GM23338 (cell line): ENCODE measurements around the gene RNF8. TPM values are rescaled to one million over a fixed set of nuclear protein-coding genes. Genes with fewer than 3 reads are reported as not detected.

Experiments
- ATAC-seq: fragments of 200-7000 bp; cut with Tn5 transposase; 3 replicates; pipeline ENCODE4 v1.9.1; 2020
- DNase-seq: peaks from one replicate; pipeline ENCODE4 v3.0.0-alpha.2; 2015; ENCODE audit warnings: low spot score
- H2AFZ ChIP-seq: fragments of 200-600 bp; sonication (generic); 2 replicates; pipeline ENCODE4 v1.8.0; 2016; ENCODE audit warnings: antibody characterized with exemption, mild to moderate bottlenecking, moderate library complexity
- H3F3A ChIP-seq: fragments of 200-600 bp; sonication (generic); replicated peaks from 2 replicates; pipeline ENCODE4 v1.8.0; 2017; ENCODE audit warnings: antibody characterized with exemption, mixed run types, low read depth
- H3K27ac ChIP-seq: fragments of 200-600 bp; sonication (generic); 2 replicates; pipeline ENCODE4 v1.6.1; 2016; ENCODE audit warnings: low read depth
- H3K27me3 ChIP-seq: fragments of 200-600 bp; sonication (generic); 2 replicates; pipeline ENCODE4 v1.8.0; 2016; ENCODE audit warnings: mild to moderate bottlenecking, mixed run types, moderate library complexity; ENCODE audit not compliant: insufficient read depth
- H3K36me3 ChIP-seq: fragments of 200-600 bp; sonication (generic); 2 replicates; pipeline ENCODE4 v1.8.0; 2016; ENCODE audit warnings: mild to moderate bottlenecking; ENCODE audit not compliant: insufficient read depth
- H3K4me1 ChIP-seq: fragments of 200-600 bp; sonication (generic); 2 replicates; pipeline ENCODE4 v1.8.0; 2016; ENCODE audit warnings: mild to moderate bottlenecking, moderate library complexity; ENCODE audit not compliant: insufficient read depth
- H3K4me2 ChIP-seq: fragments of 200-600 bp; sonication (generic); 2 replicates; pipeline ENCODE4 v1.7.1; 2017; ENCODE audit warnings: mixed run types
- H3K4me3 ChIP-seq: fragments of 200-600 bp; sonication (generic); 2 replicates; pipeline ENCODE4 v1.6.1; 2016; ENCODE audit warnings: mixed run types
- H3K79me2 ChIP-seq: fragments of 200-600 bp; sonication (generic); replicated peaks from 2 replicates; pipeline ENCODE4 v1.8.0; 2017; ENCODE audit warnings: mild to moderate bottlenecking; ENCODE audit not compliant: insufficient read depth
- H3K9me2 ChIP-seq: fragments of 200-600 bp; sonication (generic); 2 replicates; pipeline ENCODE4 v1.8.0; 2017; ENCODE audit not compliant: insufficient read depth
- H4K20me1 ChIP-seq: fragments of 200-600 bp; sonication (generic); replicated peaks from 2 replicates; pipeline ENCODE4 v1.8.0; 2017; ENCODE audit warnings: mild to moderate bottlenecking; ENCODE audit not compliant: insufficient read depth
- H3K27ac Mint-ChIP-seq: 2 replicates; pipeline ENCODE4 v1.8.0; 2020; ENCODE audit warnings: inconsistent platforms, mild to moderate bottlenecking, moderate library complexity, mixed read lengths
- H3K27me3 Mint-ChIP-seq: 3 replicates; pipeline ENCODE4 v1.8.0; 2022; ENCODE audit warnings: low read depth, mild to moderate bottlenecking, moderate library complexity, mixed read lengths, inconsistent platforms; ENCODE audit not compliant: insufficient read depth, poor library complexity
- H3K36me3 Mint-ChIP-seq: 3 replicates; pipeline ENCODE4 v1.8.0; 2021; ENCODE audit warnings: low read depth, mild to moderate bottlenecking, inconsistent platforms, moderate library complexity, mixed read lengths
- H3K4me1 Mint-ChIP-seq: 3 replicates; pipeline ENCODE4 v1.8.0; 2020; ENCODE audit warnings: mild to moderate bottlenecking, inconsistent platforms, mixed read lengths
- H3K4me3 Mint-ChIP-seq: 3 replicates; pipeline ENCODE4 v1.8.0; 2021; ENCODE audit warnings: moderate library complexity, mild to moderate bottlenecking, inconsistent platforms, mixed read lengths
- H3K9me3 Mint-ChIP-seq: 3 replicates; pipeline ENCODE4 v1.8.0; 2020; ENCODE audit warnings: moderate library complexity, mild to moderate bottlenecking, inconsistent platforms, mixed read lengths
- EZH2 ChIP-seq: fragments of 200-600 bp; sonication (generic); IDR thresholded peaks from one replicate; pipeline ENCODE4 v1.8.0; 2017; ENCODE audit warnings: antibody characterized with exemption, mild to moderate bottlenecking, low read depth; ENCODE audit not compliant: unreplicated experiment
- NANOG ChIP-seq: IDR thresholded peaks from 2 replicates; pipeline ENCODE4 v1.6.1; 2016; ENCODE audit warnings: antibody characterized with exemption, borderline replicate concordance
- POLR2AphosphoS5 ChIP-seq: IDR thresholded peaks from 2 replicates; pipeline ENCODE4 v1.6.1; 2016; ENCODE audit warnings: antibody characterized with exemption, low read depth
- STAT1 ChIP-seq: IDR thresholded peaks from one replicate; pipeline ENCODE4 v1.6.1; 2016; ENCODE audit warnings: antibody characterized with exemption; ENCODE audit not compliant: unreplicated experiment
- ZNF114 ChIP-seq: fragments of 250-450 bp; sonication (Bioruptor Pico); IDR thresholded peaks from 2 replicates; pipeline ENCODE4 v1.5.0; 2020; ENCODE audit warnings: mild to moderate bottlenecking, moderate library complexity
- ZNF331 ChIP-seq: fragments of 250-450 bp; sonication (Bioruptor Pico); IDR thresholded peaks from 2 replicates; pipeline ENCODE4 v1.5.0; 2020; ENCODE audit warnings: low read depth, mild to moderate bottlenecking, moderate library complexity
- polyA plus RNA-seq: library from polyadenylated mRNA; unstranded; fragments of >200 nt; fragmentation: Nextera tagmentation; extraction: Ambion mirVana; gene quantifications from 2 replicates; pipeline ENCODE4 v1.2.1, GENCODE V29; 2016
- total RNA-seq: library from RNA; depleted of rRNA; stranded (reverse); fragments of >200 nt; shearing (Covaris generic); gene quantifications from 2 replicates; pipeline ENCODE4 v1.2.3, GENCODE V29; 2014
- TF ChIP-seq, protein P1 (sequence below): fragments of 250-450 bp; sonication (Bioruptor Pico); IDR thresholded peaks from 2 replicates; pipeline ENCODE4 v1.5.0; 2020; ENCODE audit warnings: mild to moderate bottlenecking, moderate library complexity

Gene RNF8
- total and polyA plus RNA-seq, 2 experiments from 2014 or later = 41.6 to 55.2 TPM

DNA sequence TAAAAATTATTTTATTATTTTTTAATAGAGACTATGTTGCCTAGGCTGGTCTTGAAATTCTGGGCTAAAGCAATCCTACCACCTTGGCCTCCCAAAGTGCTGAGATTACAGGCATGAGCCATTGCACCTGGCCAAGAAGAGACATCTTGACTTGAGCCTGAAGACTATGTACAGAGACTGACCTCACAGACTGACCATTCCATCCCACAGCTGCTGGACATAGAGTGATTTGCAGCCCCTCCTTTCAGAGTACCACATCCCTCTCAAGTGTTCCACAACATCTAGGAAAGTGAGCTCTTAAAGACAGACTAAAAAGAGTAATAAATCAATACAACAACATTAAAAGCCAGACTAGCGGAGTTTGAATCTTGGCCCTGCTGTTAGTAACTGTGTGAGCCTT lies 39.0 kb downstream of the RNF8 start (continued):
- TF ChIP-seq, protein P1, sequence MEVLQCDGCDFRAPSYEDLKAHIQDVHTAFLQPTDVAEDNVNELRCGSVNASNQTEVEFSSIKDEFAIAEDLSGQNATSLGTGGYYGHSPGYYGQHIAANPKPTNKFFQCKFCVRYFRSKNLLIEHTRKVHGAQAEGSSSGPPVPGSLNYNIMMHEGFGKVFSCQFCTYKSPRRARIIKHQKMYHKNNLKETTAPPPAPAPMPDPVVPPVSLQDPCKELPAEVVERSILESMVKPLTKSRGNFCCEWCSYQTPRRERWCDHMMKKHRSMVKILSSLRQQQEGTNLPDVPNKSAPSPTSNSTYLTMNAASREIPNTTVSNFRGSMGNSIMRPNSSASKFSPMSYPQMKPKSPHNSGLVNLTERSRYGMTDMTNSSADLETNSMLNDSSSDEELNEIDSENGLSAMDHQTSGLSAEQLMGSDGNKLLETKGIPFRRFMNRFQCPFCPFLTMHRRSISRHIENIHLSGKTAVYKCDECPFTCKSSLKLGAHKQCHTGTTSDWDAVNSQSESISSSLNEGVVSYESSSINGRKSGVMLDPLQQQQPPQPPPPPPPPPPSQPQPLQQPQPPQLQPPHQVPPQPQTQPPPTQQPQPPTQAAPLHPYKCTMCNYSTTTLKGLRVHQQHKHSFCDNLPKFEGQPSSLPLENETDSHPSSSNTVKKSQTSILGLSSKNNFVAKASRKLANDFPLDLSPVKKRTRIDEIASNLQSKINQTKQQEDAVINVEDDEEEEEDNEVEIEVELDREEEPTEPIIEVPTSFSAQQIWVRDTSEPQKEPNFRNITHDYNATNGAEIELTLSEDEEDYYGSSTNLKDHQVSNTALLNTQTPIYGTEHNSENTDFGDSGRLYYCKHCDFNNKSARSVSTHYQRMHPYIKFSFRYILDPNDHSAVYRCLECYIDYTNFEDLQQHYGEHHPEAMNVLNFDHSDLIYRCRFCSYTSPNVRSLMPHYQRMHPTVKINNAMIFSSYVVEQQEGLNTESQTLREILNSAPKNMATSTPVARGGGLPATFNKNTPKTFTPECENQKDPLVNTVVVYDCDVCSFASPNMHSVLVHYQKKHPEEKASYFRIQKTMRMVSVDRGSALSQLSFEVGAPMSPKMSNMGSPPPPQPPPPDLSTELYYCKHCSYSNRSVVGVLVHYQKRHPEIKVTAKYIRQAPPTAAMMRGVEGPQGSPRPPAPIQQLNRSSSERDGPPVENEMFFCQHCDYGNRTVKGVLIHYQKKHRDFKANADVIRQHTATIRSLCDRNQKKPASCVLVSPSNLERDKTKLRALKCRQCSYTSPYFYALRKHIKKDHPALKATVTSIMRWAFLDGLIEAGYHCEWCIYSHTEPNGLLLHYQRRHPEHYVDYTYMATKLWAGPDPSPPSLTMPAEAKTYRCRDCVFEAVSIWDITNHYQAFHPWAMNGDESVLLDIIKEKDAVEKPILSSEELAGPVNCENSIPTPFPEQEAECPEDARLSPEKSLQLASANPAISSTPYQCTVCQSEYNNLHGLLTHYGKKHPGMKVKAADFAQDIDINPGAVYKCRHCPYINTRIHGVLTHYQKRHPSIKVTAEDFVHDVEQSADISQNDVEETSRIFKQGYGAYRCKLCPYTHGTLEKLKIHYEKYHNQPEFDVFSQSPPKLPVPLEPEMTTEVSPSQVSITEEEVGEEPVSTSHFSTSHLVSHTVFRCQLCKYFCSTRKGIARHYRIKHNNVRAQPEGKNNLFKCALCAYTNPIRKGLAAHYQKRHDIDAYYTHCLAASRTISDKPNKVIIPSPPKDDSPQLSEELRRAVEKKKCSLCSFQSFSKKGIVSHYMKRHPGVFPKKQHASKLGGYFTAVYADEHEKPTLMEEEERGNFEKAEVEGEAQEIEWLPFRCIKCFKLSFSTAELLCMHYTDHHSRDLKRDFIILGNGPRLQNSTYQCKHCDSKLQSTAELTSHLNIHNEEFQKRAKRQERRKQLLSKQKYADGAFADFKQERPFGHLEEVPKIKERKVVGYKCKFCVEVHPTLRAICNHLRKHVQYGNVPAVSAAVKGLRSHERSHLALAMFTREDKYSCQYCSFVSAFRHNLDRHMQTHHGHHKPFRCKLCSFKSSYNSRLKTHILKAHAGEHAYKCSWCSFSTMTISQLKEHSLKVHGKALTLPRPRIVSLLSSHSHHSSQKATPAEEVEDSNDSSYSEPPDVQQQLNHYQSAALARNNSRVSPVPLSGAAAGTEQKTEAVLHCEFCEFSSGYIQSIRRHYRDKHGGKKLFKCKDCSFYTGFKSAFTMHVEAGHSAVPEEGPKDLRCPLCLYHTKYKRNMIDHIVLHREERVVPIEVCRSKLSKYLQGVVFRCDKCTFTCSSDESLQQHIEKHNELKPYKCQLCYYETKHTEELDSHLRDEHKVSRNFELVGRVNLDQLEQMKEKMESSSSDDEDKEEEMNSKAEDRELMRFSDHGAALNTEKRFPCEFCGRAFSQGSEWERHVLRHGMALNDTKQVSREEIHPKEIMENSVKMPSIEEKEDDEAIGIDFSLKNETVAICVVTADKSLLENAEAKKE (CRISPR knock-in tag) = no peak
- no peak for TF ChIP-seq EZH2

- H3K4me3 ChIP-seq = no peak overlapping the region
- no peak overlapping the region for H3K27ac ChIP-seq
- no peaks in the 10 kb centered on the region for H3K79me2 ChIP-seq
- H3F3A ChIP-seq = no peaks in the 10 kb centered on the region
- H3K27me3 Mint-ChIP-seq = no peaks in the 10 kb centered on the region
- H3K4me2 ChIP-seq = no peak overlapping the region
- H3K9me3 Mint-ChIP-seq = no peaks in the 10 kb centered on the region
- no peaks in the 10 kb centered on the region for H3K9me2 ChIP-seq
- H3K36me3 Mint-ChIP-seq = peaks cover 5% of the 10 kb centered on the region; the same call in 1 of the 3 replicates
- H2AFZ ChIP-seq = no peak overlapping the region
- H3K27ac Mint-ChIP-seq = no peak overlapping the region
- DNase-seq (no peak), ATAC-seq (no peak)
- no peak overlapping the region for H3K4me3 Mint-ChIP-seq
- H3K4me1 Mint-ChIP-seq = no peaks in the 10 kb centered on the region
- H3K4me1 ChIP-seq = no peaks in the 10 kb centered on the region
- H3K27me3 ChIP-seq = no peaks in the 10 kb centered on the region
- H4K20me1 ChIP-seq = no peaks in the 10 kb centered on the region
- peaks cover 20% of the 10 kb centered on the region; the same call in 1 of the 2 replicates for H3K36me3 ChIP-seq
- TF ChIP-seq STAT1 (no peak), ZNF331 (CRISPR knock-in tag) (no peak), NANOG (no peak), ZNF114 (no peak), EZH2 (no peak), POLR2AphosphoS5 (no peak)
- TF ChIP-seq, protein P1 (CRISPR knock-in tag) = no peak
These were observed 39.7 kb downstream of the RNF8 start for GRCh38 chr6:37393381-37393929.
